ENCODE results near the gene SNRPD3.

The SNRPD3 gene

GRCh38 chr22:24553597-24554312, 2.0 kb upstream of the SNRPD3 start:
- H3K4me3 ChIP-seq (ENCODE audit: low read length), result peak overlapping the region; percentile 63
- peak; percentile 37 for DNase-seq (ENCODE audit: low read depth)
- TF ChIP-seq CTCF (IDR thresholded peaks at IDR 0.05; ENCODE audit: insufficient read depth, low read depth, low read length, missing control alignments), result no peak

- H3K4me3 ChIP-seq (ENCODE audit: low read length), result peak within 1 kb of the TSS; percentile 100
- DNase-seq (ENCODE audit: low read depth), result peak; percentile 27
- no peak for TF ChIP-seq CTCF (IDR thresholded peaks at IDR 0.05; ENCODE audit: insufficient read depth, low read depth, low read length, missing control alignments)
Measured at GRCh38 chr22:24554313-24555164, 1.3 kb upstream of the SNRPD3 start, which contains the start of gene GUCD1. GUCD1 (minus strand) TSS chr22:24555138; CDS start chr22:24554991, 147 bp downstream.

- no peak for DNase-seq (ENCODE audit: low read depth)
- H3K4me3 ChIP-seq (ENCODE audit: low read length), result no peak overlapping the region
- TF ChIP-seq CTCF (IDR thresholded peaks at IDR 0.05; ENCODE audit: insufficient read depth, low read depth, low read length, missing control alignments), result no peak
Measured at GRCh38 chr22:24559471-24559870, 3.7 kb downstream of the SNRPD3 start.

GRCh38 chr22:24563246-24563645, 7.4 kb downstream of the SNRPD3 start:
- TF ChIP-seq CTCF (IDR thresholded peaks at IDR 0.05; ENCODE audit: insufficient read depth, low read depth, low read length, missing control alignments), result no peak
- no peak overlapping the region for H3K4me3 ChIP-seq (ENCODE audit: low read length)
- DNase-seq (ENCODE audit: low read depth), result no peak

GRCh38 chr22:24564376-24565058, 8.7 kb downstream of the SNRPD3 start:
- no peak overlapping the region for H3K4me3 ChIP-seq (ENCODE audit: low read length)
- no peak for DNase-seq (ENCODE audit: low read depth)
- no peak for TF ChIP-seq CTCF (IDR thresholded peaks at IDR 0.05; ENCODE audit: insufficient read depth, low read depth, low read length, missing control alignments)

GRCh38 chr22:24565077-24565476, 9.3 kb downstream of the SNRPD3 start:
- TF ChIP-seq CTCF (IDR thresholded peaks at IDR 0.05; ENCODE audit: insufficient read depth, low read depth, low read length, missing control alignments), result no peak
- H3K4me3 ChIP-seq (ENCODE audit: low read length), result no peak overlapping the region
- no peak for DNase-seq (ENCODE audit: low read depth)

All from epithelial cell of esophagus (primary cell).